ENCODE results near the gene UFC1. TPM values are rescaled to one million over a fixed set of nuclear protein-coding genes. Genes with fewer than 3 reads are reported as not detected.
A peak's percentile ranks its signal among the peaks of the same experiment; 100 is the strongest.
"Not testable (repeated sequence)": the region's sequence is repeated elsewhere in the genome, so short reads cannot be mapped to it uniquely, and the experiment has no call there.

UFC1 gene
- polyA plus RNA-seq (2012; ENCODE audit: insufficient read depth, insufficient read length): 300 TPM

DNA sequence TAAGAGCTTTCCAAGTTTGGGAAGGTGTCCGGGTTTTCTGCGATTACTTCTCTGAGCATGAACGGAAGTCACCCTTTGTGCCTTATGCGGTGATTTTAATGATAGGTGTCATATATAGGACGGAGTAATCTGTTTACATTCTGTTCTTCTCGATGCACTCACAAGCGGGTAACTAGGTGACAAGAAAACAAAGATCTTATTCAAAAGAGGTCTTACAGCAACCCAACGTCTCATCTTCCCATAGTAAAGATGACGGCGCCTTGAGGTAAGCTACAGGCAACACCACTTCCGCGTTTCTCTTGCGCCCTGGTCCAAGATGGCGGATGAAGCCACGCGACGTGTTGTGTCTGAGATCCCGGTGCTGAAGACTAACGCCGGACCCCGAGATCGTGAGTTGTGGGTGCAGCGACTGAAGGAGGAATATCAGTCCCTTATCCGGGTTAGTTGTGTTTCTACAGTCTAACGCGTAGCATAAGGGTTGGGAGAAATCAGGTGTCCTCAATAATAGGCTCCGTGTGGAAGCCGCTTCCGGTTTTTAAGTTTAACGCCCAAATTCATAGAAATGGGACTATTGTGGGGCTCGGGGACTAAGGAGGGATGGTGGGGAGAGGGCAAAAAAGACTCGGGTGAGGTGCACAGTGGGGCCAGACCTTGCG lies at the start of gene UFC1:
Gene UFC1 (plus strand): TSS at position 297 of the 656 bp plus-strand sequence. CDS start 20 bp downstream, at position 317.
- peak; percentile 91 for DNase-seq (ENCODE audit: low read depth, low spot score)
- H3K4me3 ChIP-seq (ENCODE audit: low read length): peak within 1 kb of the TSS; percentile 78

DNA sequence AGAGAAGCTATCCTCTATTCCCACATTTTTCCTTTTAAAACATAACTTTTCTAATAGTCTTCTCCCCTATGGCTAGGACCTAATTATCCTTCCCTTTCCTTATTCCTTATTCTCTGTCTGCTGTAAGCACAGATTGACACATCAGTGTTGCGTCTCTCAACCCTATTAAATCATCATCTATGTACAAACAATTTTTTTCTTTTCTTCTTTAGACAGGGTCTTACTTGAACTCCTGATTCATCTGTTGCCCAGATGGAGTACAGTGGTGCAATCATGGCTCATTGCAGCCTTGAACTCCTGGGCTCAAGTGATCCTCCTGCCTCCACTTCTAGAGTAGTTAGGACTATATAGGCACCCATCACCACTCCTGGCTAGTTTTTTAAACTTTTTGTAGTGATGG lies 47.3 kb upstream of the UFC1 start:
- DNase-seq (ENCODE audit: low read depth, low spot score): no peak
- no peak overlapping the region for H3K4me3 ChIP-seq (ENCODE audit: low read length)

DNA sequence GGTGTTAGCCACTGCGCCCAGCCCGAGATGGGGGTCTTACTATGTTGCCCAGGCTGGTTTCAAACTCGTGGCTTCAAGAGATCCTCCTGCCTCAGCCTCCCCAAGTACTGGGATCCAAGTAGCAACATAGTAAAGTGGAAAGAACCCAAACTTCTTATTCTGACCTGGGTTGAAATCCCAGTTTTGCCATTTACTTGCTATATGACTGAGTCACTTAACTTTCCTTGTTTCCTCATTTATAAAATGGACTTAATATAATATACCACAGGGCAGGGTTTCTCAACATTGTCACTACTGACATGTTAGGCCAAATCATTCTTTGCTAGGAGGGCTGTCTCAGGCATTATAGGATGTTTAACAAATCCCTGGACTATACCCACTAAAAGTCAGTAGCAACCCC lies 42.7 kb upstream of the UFC1 start:
- DNase-seq (ENCODE audit: low read depth, low spot score): no peak
- no peak overlapping the region for H3K4me3 ChIP-seq (ENCODE audit: low read length)

DNA sequence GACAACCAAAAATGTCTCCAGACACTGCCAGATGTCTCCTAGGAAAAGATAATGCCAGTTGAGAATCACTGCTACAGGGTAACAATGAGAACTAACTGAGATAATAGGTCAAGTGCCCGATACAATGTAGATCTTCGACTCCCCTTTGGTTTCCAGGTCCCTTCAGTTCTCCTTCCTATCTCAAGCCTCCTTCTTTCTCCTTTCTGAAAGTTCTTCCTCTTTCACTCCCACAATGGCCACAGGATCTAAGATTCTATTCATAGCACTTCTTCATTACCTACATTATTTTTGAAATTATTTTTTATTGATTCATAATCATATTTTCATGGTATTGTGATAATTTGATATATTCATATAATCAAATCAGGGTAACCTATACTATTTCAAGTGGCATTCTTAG lies 42.3 kb upstream of the UFC1 start:
- DNase-seq (ENCODE audit: low read depth, low spot score): no peak
- H3K4me3 ChIP-seq (ENCODE audit: low read length): no peak overlapping the region

DNA sequence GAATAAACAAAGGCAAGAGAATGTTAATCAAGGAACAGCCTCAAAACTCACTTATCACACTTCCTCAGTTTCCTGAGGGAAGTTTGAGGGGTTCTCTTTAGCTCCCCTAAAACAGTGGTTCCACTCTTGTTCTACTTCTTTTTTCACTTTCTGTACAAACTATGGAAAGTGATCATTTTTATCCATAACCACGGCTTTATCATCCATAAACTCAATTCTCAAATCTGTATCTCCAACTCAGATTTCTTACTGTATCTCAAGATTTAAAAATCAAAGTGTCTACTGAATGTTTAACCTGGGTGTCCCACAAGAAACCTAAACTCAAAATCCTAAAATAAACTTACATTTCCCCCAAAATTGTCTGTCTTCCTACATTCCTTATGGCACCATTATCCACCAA lies 39.9 kb upstream of the UFC1 start:
- no peak for DNase-seq (ENCODE audit: low read depth, low spot score)
- no peak overlapping the region for H3K4me3 ChIP-seq (ENCODE audit: low read length)

DNA sequence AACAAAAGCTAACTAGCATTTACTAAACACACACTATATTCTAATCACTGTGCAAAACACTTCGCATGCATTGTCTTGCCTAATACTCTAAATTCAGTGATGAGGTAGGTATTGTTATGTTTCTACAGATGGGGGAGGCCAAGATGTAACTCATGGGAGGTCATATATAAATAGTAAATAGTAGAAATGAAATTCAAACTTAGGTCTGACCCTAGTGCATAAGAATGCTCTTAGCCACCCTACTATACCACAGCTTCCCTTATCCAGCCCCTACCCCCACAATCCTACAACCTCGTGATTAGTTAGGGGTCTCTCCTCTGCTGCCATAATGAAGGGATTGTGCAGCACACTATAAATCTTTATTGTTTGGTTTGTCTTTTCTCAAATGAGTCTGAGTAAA lies 39.2 kb upstream of the UFC1 start:
- H3K4me3 ChIP-seq (ENCODE audit: low read length): no peak overlapping the region
- no peak for DNase-seq (ENCODE audit: low read depth, low spot score)

DNA sequence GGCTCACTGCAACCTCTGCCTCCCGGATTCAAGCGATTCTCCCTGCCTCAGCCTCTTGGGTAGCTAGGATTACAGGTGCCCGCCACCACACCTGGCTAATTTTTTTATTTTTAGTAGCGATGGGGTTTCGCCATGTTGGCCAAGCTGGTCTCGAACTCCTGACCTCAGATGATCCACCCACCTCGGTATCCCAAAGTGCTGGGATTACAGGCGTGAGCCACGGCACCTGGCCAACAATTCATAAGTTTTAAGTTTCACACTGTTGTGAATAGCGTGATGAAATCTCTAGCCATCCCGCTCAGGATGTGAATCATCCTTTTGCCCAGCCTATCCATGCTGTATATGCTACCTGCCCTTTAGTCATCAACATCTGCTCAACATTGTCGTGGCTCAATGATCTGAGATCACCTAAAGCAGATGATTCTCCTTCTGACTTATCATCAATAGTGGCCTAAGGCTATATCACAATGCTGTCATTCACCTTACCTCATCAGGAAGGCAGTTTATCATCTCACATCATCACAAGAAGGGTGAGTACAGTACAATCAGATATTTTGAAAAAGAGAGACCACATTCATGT lies 38.6 kb upstream of the UFC1 start:
- no peak for DNase-seq (ENCODE audit: low read depth, low spot score)
- H3K4me3 ChIP-seq (ENCODE audit: low read length): no peak overlapping the region

DNA sequence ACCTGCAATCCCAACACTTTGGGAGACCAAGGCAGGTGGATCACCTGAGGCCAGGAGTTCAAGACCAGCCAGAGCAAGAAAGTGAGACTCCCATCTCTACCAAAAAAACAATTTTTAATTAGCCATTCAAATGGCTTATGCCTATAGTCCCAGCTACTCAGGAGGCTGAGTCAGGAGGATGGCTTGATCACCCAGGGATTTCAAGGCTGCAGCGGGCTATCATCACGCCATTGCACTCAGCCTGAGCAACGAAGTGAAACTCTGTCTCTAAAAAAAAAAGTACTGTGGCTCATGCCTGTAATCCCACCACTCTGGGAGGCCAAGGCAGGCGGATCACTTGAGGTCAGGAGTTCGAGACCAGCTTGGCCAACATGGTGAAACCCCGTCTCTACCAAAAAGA lies 37.8 kb upstream of the UFC1 start:
- H3K4me3 ChIP-seq (ENCODE audit: low read length); DNase-seq (ENCODE audit: low read depth, low spot score): not testable (repeated sequence)

DNA sequence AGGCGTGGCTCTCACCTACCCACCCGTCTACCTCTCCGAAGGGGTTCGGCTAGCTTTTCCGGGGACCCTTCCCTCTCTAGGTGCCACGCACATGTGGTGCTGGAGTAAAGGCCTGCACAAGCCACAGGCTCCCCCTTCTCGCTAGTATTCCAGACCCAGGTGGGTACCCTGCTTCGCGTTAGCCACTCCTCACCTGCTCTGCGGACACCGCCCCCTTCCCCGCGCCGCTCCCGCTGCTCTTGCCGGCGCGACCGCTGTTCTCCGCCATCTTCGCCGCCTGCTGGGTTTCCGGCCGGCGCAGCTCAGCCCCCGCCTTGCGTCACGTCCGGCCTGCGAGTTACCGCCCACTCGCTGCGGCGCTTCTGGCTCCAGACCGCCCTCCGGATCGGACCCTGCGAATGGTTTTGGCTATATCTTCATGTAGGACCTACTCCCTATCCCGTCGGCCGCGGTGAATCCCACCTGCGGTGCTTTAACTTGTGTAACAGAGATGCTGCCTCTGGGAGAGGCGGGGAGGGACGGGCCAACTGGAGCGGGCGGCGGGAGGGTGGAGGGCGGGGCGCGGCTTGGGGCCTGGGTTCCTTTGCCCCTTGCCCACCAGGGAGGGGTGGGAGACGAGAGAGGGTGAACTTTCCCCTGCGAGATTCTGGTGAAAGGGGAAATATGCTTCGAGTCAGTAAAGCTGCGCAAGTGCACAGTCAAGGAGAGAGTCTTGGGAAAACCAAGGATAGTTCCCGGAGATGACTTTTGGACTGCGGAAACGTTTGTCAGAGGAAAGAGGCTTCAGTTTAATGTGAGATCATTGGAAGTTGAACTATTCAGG lies 35.8 kb upstream of the UFC1 start, which contains the start of the genes NIT1 and PFDN2:
Gene NIT1 (plus strand): TSS at position 347 of the 823 bp plus-strand sequence. CDS start 72 bp downstream, at position 419.
Gene PFDN2 (minus strand): TSS at position 279 of the 823 bp plus-strand sequence. CDS start 11 bp downstream, at position 268.
- H3K4me3 ChIP-seq (ENCODE audit: low read length): peak within 1 kb of the TSS; percentile 100
- DNase-seq (ENCODE audit: low read depth, low spot score): peak; percentile 60

DNA sequence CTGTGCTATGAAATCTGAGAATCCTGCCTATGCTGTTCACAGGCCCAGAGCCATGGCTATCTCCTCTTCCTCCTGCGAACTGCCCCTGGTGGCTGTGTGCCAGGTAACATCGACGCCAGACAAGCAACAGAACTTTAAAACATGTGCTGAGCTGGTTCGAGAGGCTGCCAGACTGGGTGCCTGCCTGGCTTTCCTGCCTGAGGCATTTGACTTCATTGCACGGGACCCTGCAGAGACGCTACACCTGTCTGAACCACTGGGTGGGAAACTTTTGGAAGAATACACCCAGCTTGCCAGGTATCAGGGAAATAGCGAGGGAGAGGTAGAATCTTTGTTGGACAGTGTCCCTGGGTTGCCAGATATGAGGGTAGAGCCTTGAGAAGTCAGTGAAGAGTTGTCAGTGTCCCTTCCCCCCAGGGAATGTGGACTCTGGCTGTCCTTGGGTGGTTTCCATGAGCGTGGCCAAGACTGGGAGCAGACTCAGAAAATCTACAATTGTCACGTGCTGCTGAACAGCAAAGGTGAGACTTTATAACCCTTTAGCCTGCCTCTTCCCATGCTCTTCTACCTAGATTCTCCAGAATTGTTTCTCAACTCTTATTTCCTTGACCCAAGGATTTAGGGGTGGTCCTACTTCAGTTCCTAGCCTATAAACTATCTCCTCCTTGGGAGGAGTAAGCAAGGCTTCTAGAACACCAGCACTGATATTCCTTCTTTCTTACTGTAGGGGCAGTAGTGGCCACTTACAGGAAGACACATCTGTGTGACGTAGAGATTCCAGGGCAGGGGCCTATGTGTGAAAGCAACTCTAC lies 34.5 kb upstream of the UFC1 start:
- peak overlapping the region; percentile 100 for H3K4me3 ChIP-seq (ENCODE audit: low read length)
- peak; percentile 58 for DNase-seq (ENCODE audit: low read depth, low spot score)

DNA sequence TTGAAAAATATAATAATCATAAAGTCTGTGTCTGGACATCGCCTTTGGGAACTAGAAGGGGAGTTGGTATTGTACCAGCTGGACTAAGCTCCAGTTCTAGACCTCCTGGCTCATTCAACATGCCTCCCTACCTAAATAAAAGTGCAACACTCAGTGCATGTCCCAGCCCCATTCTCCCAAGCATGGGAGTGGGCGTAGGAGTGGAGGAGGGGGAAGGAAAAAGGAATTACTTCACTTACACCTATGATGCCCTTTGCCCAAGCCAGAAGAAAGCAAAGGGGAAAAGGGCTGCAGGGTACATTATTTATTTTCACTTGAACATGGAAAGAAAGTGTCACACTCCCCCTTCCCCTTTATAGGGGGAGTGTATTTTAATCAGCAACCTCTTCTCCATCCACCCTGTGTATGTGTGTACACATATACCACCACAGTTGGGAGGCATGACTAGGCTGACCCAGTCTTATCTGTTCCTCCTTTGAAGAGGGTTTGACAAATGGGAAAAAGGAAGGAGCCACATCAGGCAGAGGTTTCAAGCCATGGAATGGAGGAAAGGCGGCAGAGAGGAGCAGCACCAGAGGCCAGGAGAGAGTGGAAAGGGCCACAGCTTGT lies 32.6 kb upstream of the UFC1 start:
- H3K4me3 ChIP-seq (ENCODE audit: low read length): no peak overlapping the region
- DNase-seq (ENCODE audit: low read depth, low spot score): no peak

DNA sequence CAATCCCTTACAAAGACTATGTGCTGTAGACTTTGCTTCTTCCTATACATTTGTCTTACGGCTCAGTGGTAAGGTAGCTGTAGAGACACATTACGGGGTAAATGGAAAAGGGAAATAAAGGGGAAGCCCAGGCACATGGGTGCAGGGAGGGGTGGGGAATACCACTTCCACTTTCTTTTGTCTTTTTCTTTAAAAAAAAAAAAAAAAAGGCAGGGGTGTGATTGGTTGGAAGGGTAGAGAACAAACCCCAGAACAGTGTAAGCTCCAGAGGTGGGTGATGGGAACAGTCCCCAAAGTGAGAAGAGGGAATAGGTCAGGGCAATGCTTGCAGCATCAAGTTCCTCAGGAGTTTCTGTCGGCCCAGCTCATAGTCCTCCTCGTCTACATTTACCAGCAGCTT lies 31.9 kb upstream of the UFC1 start:
- no peak overlapping the region for H3K4me3 ChIP-seq (ENCODE audit: low read length)
- DNase-seq (ENCODE audit: low read depth, low spot score): no peak

DNA sequence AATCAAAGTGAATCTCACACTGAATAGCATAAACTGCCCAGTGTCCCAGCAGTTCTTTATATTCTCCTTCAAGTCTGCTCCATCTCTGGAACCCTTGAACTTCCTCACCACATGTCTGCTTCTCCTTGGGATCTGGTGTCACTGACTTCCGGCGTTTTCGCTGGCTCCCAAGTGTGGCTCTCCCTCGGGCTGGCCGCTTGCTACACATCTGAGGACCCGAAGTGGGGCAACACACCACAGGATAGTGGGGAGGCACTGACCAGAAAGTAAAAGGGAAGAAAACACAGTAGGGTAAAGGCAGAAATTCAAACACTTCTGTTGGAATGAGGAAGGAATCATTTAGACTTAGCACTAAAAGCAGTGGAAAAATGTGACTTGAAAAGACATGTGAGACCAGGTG lies 30.8 kb upstream of the UFC1 start:
- no peak for DNase-seq (ENCODE audit: low read depth, low spot score)
- no peak overlapping the region for H3K4me3 ChIP-seq (ENCODE audit: low read length)

DNA sequence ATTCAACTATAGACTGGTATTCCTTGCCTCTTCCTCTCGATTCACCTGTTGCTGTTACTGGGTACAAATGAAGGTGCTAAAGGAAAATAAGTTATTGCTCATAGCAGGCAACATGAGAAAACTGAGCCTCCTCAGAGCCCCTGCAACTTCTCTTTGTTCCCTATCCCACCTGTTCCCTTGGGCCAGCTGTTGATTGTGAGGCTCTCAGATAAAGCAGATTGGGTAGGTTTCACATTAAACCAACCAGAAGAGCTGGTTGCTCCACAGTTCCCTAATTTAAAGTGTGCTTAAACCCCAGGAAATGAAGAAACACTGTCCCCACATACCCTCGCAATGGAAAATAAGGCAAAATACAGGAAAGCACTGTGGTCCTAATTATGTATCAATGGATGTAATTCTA lies 26.1 kb upstream of the UFC1 start:
- no peak overlapping the region for H3K4me3 ChIP-seq (ENCODE audit: low read length)
- no peak for DNase-seq (ENCODE audit: low read depth, low spot score)

DNA sequence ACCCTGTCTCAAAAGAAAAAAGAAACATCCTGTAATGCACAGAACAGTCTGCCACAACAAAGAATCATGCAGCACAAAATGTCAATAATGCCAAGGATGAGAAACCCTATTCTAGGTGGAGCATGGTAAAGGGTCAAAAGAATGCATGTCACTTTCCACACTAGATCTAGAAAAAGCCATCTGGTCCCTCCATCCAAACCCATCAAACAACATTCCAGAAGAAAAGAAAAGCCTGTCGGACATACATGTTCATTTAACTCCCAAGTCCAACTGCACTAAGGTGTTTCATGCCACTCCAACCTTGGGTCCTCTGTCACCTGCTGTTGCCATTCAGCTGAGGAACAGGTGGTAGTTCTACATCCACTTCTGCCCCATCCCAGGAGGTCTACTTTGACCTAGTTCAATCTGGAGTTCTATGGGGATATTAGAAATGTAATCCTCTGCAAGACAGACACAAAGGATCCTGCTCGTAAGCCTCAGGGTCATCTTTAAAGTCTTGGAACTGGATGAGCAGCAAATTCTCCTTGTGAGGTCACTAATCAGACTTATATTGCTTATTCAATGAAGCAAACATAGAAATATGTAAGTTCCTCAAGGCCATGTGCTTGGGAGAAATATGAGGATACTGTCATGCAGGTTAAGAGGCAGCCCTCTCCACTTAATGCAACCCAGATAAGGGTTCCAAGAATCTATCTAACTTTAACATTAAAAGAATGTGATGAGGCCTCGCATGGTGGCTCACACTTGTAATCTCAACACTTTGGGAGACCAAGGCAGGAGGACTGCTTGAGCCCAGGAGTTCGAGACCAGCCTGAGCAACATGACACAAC lies 25.0 kb upstream of the UFC1 start:
- DNase-seq (ENCODE audit: low read depth, low spot score): no peak
- no peak overlapping the region for H3K4me3 ChIP-seq (ENCODE audit: low read length)

DNA sequence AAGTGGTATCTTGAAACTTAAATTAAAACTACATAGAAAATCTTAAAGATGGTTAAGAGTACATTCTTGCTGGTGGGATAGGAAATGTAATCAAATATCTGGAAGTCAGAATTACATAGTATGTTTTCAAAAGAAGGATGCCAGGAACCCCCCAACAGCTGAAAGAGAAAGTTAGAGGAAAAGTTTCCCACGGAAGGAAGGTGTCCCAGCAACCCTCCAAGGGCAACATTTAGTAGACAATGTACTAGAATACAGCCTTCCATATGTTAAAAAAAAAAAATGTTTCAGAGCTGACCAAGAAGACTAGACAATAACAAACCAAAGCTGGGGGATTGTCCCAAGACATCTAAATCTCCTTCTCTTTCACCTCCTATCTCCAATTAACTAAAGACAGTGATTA lies 23.5 kb upstream of the UFC1 start:
- no peak for DNase-seq (ENCODE audit: low read depth, low spot score)
- H3K4me3 ChIP-seq (ENCODE audit: low read length): no peak overlapping the region

DNA sequence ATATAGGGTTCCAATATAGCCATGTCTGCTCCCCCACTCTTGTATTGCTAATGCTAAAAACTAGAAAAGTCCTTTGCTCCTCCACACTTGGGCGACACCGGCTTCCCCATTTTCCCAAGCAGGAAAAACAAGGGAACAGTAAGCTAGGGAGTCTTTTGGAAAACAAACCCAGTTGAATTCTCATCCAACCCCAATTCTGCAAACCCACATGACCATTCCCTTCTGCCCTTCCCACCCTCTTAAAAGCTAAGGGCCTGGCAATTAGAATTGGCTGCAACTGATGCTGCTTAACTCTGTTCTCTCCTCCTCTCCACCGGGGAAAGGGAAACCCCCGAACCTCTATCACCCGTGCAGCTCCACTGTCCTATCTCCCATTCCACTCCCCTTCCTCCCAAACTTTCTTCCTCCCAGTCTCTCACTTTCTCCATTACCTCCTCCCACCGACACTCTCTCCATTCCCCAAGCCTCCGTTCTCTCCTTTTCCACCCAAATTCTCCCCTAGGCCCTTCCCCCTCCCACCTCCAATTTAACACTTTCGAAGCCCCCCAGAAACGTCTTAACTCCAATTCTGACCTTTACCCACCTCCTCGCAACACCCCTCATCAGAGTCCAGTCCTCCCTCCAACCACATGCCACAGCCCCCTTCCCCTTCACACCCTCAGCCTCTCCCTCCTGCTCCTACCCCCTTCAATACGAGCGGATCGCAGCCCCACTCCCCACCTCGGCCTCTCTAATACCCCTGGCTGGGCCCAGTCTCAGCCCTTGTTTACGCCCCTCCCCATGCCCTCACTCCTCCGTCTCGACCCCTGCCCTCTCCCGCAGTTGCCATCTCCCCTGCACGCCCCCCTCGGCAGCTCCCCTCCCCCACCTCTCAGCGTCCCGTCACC lies 22.0 kb upstream of the UFC1 start:
- H3K4me3 ChIP-seq (ENCODE audit: low read length): peak overlapping the region; percentile 71
- no peak for DNase-seq (ENCODE audit: low read depth, low spot score)

All from Jurkat, Clone E6-1 (cell line).